Measurements from ENCODE around the gene ULK1. TPM values are rescaled to one million over a fixed set of nuclear protein-coding genes. Genes with fewer than 3 reads are reported as not detected.

The ULK1 gene
- total and polyA plus RNA-seq, 3 experiments from 2014 or later, result 0.98 to 22.8 (median 18.7) TPM

DNA sequence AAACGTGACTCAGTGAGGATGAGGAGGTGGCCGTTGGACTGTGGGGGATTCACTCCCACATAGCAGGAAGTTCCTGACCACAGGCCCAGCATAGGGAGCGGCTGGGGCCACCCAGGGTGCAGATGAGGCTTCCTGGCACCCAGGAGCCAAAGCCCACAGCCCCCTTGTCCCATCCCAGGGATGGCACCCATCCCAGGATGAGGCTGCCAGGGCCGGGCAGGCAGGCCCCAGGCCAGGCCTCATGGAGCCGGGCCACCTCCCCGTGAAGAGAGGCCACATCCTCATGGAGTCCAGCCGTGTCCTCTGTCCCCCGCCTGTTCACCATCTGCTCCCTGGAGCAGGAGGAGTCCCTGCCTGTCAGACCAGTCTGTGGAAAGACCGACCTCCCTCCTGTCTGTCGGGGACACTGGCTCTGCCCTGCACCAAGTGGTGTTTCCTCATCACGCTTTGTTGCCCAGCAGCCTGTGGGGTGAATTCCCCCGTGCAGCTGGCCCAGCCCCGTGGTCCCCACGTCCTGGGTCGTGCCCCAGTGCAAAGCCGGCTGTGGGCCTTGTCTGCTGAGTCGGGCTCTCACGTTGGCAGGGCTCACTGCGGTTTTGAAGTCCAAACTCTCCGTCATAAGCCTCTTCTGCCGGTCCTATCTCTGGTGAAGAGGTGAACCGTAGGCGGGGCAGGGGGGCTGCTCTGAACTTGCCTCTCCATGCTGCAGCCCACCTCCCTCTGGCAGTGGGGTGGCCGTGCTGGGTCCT is 41.7 kb upstream of the ULK1 start:
- Histone ChIP-seq H3K9me3 (ENCODE audit: low read length) (no peaks in the 10 kb centered on the region), H3K4me3 (ENCODE audit: low read length) (no peak overlapping the region), H3K36me3 (ENCODE audit: insufficient read depth, low read length) (no peaks in the 10 kb centered on the region), H3K27ac (ENCODE audit: low read depth, low read length) (no peak overlapping the region), H3K27me3 (ENCODE audit: insufficient read depth, low read length, poor library complexity, severe bottlenecking) (no peaks in the 10 kb centered on the region), H3K4me1 (ENCODE audit: insufficient read depth, low read length) (no peaks in the 10 kb centered on the region)
- ChIA-PET CTCF (no interaction called here), POLR2A (no interaction called here)
- H3K4me1 Mint-ChIP-seq, result no peaks in the 10 kb centered on the region
- no peaks in the 10 kb centered on the region for H3K36me3 Mint-ChIP-seq
- DNase-seq, result no peak
- no peak overlapping the region for H3K4me3 Mint-ChIP-seq
- no peak overlapping the region for H3K27ac Mint-ChIP-seq
- H3K9me3 Mint-ChIP-seq, result no peaks in the 10 kb centered on the region
- H3K27me3 Mint-ChIP-seq, result peaks cover 7 to 13% of the 10 kb centered on the region in 2 donors

DNA sequence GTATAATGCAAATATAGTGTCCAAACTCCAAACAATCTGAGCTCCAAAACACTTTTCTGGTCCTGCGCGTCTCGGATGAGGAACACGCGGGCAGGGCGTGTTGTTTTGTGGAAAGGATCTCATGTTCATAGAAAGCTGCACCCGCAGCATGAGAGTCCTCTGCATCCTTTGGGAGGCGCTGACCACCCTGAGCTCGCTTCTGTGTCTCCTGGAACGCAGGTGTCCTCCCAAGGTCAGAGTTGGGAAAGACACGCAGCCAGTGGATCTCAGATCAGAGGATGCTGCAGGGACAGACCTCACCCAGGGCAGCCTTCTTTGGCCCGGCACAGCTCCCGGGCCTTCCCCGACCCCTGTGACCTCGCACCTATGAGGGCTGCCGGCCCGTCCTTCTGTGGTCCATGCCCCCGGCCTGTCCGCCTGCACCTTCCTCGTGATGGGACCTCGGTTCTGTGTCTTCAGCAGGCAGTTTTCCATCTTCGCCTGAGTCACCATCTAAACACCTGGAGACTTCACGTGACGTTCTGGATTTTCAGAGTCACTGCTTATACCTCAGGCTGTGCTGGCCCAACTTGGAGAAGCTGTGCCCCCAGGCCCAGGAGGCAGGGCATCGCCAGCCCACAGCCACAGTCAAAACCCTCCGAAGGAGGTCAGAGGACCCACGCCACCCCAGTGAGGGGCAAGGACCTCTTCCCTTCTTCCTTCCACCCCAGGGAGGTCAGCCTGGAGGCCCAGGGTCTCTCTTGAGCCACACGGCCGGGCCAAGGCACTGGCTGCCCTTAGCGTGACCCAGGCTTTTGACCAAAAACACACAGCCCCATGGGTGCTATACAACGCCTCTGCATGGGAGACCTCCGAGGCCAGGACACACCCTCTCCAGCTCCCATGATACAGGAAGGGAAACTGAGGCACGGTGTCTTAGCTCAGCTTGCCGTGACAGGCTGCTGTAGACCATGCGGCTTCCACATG is 40.3 kb upstream of the ULK1 start:
- H3K27me3 Mint-ChIP-seq, result peaks cover 8 to 17% of the 10 kb centered on the region in 2 donors
- H3K4me3 ChIP-seq (ENCODE audit: low read length), result no peak overlapping the region
- no peak overlapping the region for H3K27ac Mint-ChIP-seq
- no peaks in the 10 kb centered on the region for H3K36me3 Mint-ChIP-seq
- POLR2A ChIA-PET, result no interaction called here
- H3K4me3 Mint-ChIP-seq, result no peak overlapping the region
- CTCF ChIA-PET, result no interaction called here
- no peaks in the 10 kb centered on the region for H3K36me3 ChIP-seq (ENCODE audit: insufficient read depth, low read length)
- DNase-seq, result no peak
- H3K27me3 ChIP-seq (ENCODE audit: insufficient read depth, low read length, poor library complexity, severe bottlenecking), result no peaks in the 10 kb centered on the region
- H3K4me1 Mint-ChIP-seq, result no peaks in the 10 kb centered on the region
- H3K4me1 ChIP-seq (ENCODE audit: insufficient read depth, low read length), result no peaks in the 10 kb centered on the region
- H3K27ac ChIP-seq (ENCODE audit: low read depth, low read length), result no peak overlapping the region
- H3K9me3 Mint-ChIP-seq, result no peaks in the 10 kb centered on the region
- H3K9me3 ChIP-seq (ENCODE audit: low read length), result no peaks in the 10 kb centered on the region

DNA sequence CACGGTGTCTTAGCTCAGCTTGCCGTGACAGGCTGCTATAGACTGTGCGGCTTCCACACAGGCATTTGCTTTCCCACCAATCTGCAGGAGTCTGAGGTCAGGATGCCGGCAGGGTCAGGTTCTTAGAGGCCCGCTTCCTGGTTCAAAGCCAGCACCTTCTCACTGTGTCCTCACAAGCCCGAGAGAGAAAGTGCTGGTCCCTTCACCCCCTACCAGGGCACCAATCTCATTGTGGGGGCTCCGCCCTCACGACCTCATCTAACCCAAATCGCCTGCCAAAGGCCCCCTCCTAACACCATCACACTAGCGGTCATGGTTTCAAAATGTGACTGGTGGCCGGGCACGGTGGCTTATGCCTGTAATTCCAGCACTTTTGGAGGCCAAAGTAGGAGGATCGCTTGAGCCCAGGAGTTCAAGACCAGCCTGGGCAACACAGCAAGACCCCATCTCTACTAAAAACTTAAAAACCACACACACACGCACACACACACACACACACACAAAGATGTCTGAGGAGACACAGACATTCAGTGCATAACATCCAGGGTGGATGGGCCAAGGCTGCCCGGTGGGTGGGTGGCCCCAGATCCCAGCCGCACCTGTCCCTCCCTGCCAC is 39.5 kb upstream of the ULK1 start:
- H3K9me3 Mint-ChIP-seq, result no peaks in the 10 kb centered on the region
- Histone ChIP-seq H3K36me3 (ENCODE audit: insufficient read depth, low read length) (no peaks in the 10 kb centered on the region), H3K27me3 (ENCODE audit: insufficient read depth, low read length, poor library complexity, severe bottlenecking) (no peaks in the 10 kb centered on the region), H3K4me3 (ENCODE audit: low read length) (no peak overlapping the region), H3K4me1 (ENCODE audit: insufficient read depth, low read length) (no peaks in the 10 kb centered on the region), H3K9me3 (ENCODE audit: low read length) (no peaks in the 10 kb centered on the region), H3K27ac (ENCODE audit: low read depth, low read length) (no peak overlapping the region)
- H3K27me3 Mint-ChIP-seq, result peaks cover 8 to 17% of the 10 kb centered on the region in 2 donors
- H3K27ac Mint-ChIP-seq, result no peak overlapping the region
- no peaks in the 10 kb centered on the region for H3K4me1 Mint-ChIP-seq
- H3K4me3 Mint-ChIP-seq, result no peak overlapping the region
- ChIA-PET CTCF (no interaction called here), POLR2A (no interaction called here)
- DNase-seq, result no peak
- H3K36me3 Mint-ChIP-seq, result no peaks in the 10 kb centered on the region

DNA sequence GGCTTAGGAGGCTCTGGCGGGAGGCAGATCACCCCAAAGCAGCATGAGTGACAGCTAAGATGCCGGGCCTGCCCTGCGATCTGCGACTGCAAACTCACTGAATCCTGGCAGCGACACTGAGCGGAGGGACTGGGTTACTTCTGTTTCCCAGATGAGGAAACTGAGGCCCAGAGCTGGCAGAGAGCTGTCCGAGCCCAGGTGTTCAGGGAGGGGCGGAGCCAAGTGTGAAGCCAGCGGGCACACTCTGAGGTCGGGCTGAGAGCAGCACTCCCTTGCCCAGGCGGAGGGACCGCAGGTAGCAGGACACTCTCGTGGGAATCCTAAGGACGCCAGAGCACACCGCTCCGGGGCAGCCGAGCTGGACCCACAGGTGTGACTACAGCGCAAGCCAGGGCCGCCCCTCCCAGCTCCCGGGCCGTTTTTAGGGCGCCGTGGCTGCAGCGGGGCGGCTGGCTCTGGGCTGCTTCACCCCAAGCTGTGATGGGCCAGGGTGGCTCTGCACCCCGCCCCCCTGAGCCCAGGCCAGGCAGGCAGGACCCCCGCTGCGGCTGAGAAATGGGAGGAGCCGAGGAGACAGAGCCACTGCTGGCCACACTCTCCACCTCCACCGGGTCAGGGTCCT is 38.8 kb upstream of the ULK1 start:
- Histone ChIP-seq H3K4me3 (ENCODE audit: low read length) (no peak overlapping the region), H3K27ac (ENCODE audit: low read depth, low read length) (no peak overlapping the region), H3K27me3 (ENCODE audit: insufficient read depth, low read length, poor library complexity, severe bottlenecking) (no peaks in the 10 kb centered on the region), H3K36me3 (ENCODE audit: insufficient read depth, low read length) (no peaks in the 10 kb centered on the region), H3K4me1 (ENCODE audit: insufficient read depth, low read length) (no peaks in the 10 kb centered on the region), H3K9me3 (ENCODE audit: low read length) (no peaks in the 10 kb centered on the region)
- Mint-ChIP-seq H3K27ac (no peak overlapping the region), H3K36me3 (no peaks in the 10 kb centered on the region), H3K4me1 (peaks cover 0 to 3% (median 0%) of the 10 kb centered on the region in 3 donors), H3K27me3 (peaks cover 8 to 17% of the 10 kb centered on the region in 2 donors), H3K9me3 (no peaks in the 10 kb centered on the region), H3K4me3 (no peak overlapping the region)
- ChIA-PET POLR2A (no interaction called here), CTCF (no interaction called here)
- no peak for DNase-seq

DNA sequence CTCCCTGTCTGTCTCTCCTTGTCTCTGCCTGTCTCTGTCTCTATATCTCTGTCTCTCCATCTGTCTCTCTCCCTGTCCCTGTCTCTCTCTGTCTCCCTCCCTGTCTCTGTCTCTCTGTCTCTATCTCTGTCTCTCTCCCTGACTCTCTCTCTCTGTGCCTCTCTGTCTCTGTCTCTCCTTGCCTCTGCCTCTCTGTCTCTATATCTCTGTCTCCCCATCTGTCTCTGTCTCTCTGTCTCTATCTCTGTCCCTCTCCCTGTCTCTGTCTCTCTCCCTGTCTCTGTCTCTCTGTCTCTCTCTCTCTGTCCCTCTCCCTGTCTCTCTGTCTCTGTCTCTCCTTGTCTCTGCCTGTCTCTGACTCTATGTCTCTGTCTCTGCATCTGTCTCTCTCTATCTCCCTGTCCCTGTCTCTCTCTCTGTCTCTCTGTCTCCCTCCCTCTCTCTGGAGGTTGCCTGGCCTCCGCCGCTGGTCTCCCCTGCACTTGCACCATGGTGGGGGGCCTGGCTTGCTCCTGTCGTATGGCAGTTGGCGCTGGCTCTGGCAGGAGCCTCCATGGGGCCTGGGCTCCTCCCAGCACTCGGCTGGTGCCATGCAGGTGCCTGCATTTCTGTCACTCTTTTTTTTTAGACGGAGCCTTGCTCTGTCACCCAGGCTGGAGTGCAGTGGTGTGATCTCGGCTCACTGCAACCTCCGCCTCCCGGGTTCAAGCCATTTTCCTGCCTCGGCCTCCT is 37.9 kb upstream of the ULK1 start:
- H3K4me3 Mint-ChIP-seq, result no peak overlapping the region
- CTCF ChIA-PET, result no interaction called here
- no peaks in the 10 kb centered on the region for H3K9me3 ChIP-seq (ENCODE audit: low read length)

DNA sequence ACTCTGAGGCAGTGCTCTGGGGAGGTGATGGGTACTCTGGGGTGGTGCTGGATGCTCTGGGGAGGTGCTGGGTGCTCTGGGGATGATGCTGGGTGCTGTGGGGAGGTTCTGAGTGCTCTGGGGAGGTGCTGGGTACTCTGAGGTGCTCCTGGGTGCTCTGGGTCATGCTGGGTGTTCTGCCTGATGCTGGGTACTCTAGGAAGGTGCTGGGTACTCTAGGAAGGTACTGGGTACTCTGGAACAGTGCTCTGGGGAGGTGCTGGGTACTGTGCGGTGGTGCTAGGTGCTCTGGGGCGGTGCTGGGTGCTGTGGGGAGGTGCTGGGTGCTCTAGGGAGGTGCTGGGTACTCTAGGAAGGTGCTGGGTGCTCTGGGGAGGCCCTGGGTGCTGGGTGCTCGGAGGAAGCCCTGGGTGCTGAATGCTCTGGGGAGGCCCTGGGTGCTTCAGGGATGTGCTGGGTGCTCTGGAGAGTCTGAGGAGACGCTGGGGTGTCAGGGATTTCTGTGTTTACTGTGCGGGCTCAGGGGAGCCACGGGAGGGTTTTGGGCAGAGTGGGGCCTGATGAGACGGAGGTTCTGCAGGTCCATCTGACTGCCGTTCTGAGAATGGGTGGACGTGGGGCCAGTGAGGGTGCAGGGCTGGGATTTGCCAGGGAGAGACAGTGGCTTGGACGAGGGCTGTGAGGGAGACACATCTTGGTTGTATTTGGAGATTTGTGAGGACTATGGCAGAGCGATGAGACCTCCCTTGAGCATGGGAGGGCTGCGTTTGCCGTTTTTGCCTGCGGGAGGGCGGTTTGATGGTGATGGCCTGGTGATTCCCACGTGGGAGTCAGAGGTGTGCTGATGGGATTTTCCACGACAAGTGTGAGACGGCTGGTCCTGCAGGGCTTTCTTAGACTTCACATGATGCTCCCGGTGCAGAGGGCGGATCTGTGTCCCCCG is 36.2 kb upstream of the ULK1 start:
- ChIA-PET CTCF (no interaction called here), POLR2A (no interaction called here)
- Mint-ChIP-seq H3K27ac (no peak overlapping the region), H3K27me3 (peaks cover 11 to 17% of the 10 kb centered on the region in 2 donors), H3K4me1 (peaks cover 0 to 8% (median 3%) of the 10 kb centered on the region in 3 donors), H3K36me3 (no peaks in the 10 kb centered on the region), H3K4me3 (no peak overlapping the region), H3K9me3 (no peaks in the 10 kb centered on the region)
- Histone ChIP-seq H3K4me3 (ENCODE audit: low read length) (no peak overlapping the region), H3K4me1 (ENCODE audit: insufficient read depth, low read length) (no peaks in the 10 kb centered on the region), H3K27me3 (ENCODE audit: insufficient read depth, low read length, poor library complexity, severe bottlenecking) (no peaks in the 10 kb centered on the region), H3K27ac (ENCODE audit: low read depth, low read length) (no peak overlapping the region), H3K9me3 (ENCODE audit: low read length) (no peaks in the 10 kb centered on the region), H3K36me3 (ENCODE audit: insufficient read depth, low read length) (no peaks in the 10 kb centered on the region)
- no peak for DNase-seq

More for the DNA sequence above, 37.9 kb upstream of the ULK1 start:
- H3K36me3 ChIP-seq (ENCODE audit: insufficient read depth, low read length), result no peaks in the 10 kb centered on the region
- no peaks in the 10 kb centered on the region for H3K27me3 ChIP-seq (ENCODE audit: insufficient read depth, low read length, poor library complexity, severe bottlenecking)
- Mint-ChIP-seq H3K36me3 (no peaks in the 10 kb centered on the region), H3K27me3 (peaks cover 8 to 20% of the 10 kb centered on the region in 2 donors), H3K4me1 (peaks cover 0 to 8% (median 3%) of the 10 kb centered on the region in 3 donors), H3K9me3 (no peaks in the 10 kb centered on the region), H3K27ac (peak overlapping the region in 3 of 8 donors; percentile 18 to 48 (median 45))
- H3K4me1 ChIP-seq (ENCODE audit: insufficient read depth, low read length), result no peaks in the 10 kb centered on the region
- no peak overlapping the region for H3K4me3 ChIP-seq (ENCODE audit: low read length)
- H3K27ac ChIP-seq (ENCODE audit: low read depth, low read length), result no peak overlapping the region
- no peak for DNase-seq
- POLR2A ChIA-PET, result no interaction called here
